ENCODE results near the gene KCNQ2.
"Not testable (repeated sequence)": the region's sequence is repeated elsewhere in the genome, so short reads cannot be mapped to it uniquely, and the experiment has no call there.

Gene KCNQ2

GRCh38 chr20:63471981-63472831, at the start of gene KCNQ2:
TSS of gene KCNQ2 (minus strand) at chr20:63472655. CDS start at chr20:63472463, 192 bp downstream.
- in situ Hi-C loops (cut with MboI; ENCODE audit: low sequenced_read_pairs): no loop called here

GRCh38 chr20:63521602-63522001, 49.1 kb upstream of the KCNQ2 start:
- in situ Hi-C loops (cut with MboI; ENCODE audit: low sequenced_read_pairs): no loop called here

GRCh38 chr20:63520934-63521601, 48.6 kb upstream of the KCNQ2 start:
- in situ Hi-C loops (cut with MboI; ENCODE audit: low sequenced_read_pairs): no loop called here

- in situ Hi-C loops (cut with MboI; ENCODE audit: low sequenced_read_pairs): no loop called here
Observed at GRCh38 chr20:63520504-63520933, 48.1 kb upstream of the KCNQ2 start, which contains the start of gene PPDPF. TSS of gene PPDPF (plus strand) at chr20:63520765. CDS start at chr20:63521309, 544 bp downstream.

- in situ Hi-C loops (cut with MboI; ENCODE audit: low sequenced_read_pairs): no loop called here
Observed at GRCh38 chr20:63519668-63520503, 47.4 kb upstream of the KCNQ2 start.

- in situ Hi-C loops (cut with MboI; ENCODE audit: low sequenced_read_pairs): no loop called here
Observed at GRCh38 chr20:63518946-63519667, 46.7 kb upstream of the KCNQ2 start.

- in situ Hi-C loops (cut with MboI; ENCODE audit: low sequenced_read_pairs): no loop called here
Observed at GRCh38 chr20:63518351-63518861, 46.0 kb upstream of the KCNQ2 start.

GRCh38 chr20:63517376-63518309, 45.2 kb upstream of the KCNQ2 start:
- in situ Hi-C loops (cut with MboI; ENCODE audit: low sequenced_read_pairs): no loop called here

- in situ Hi-C loops (cut with MboI; ENCODE audit: low sequenced_read_pairs): not testable (repeated sequence)
Observed at GRCh38 chr20:63514520-63514919, 42.1 kb upstream of the KCNQ2 start.

- in situ Hi-C loops (cut with MboI; ENCODE audit: low sequenced_read_pairs): no loop called here
Observed at GRCh38 chr20:63513207-63513606, 40.8 kb upstream of the KCNQ2 start.

- in situ Hi-C loops (cut with MboI; ENCODE audit: low sequenced_read_pairs): no loop called here
Observed at GRCh38 chr20:63509088-63509564, 36.7 kb upstream of the KCNQ2 start.

GRCh38 chr20:63508072-63508768, 35.8 kb upstream of the KCNQ2 start:
- in situ Hi-C loops (cut with MboI; ENCODE audit: low sequenced_read_pairs): no loop called here

GRCh38 chr20:63507083-63507743, 34.8 kb upstream of the KCNQ2 start:
- in situ Hi-C loops (cut with MboI; ENCODE audit: low sequenced_read_pairs): no loop called here

- in situ Hi-C loops (cut with MboI; ENCODE audit: low sequenced_read_pairs): no loop called here
Observed at GRCh38 chr20:63505723-63506122, 33.3 kb upstream of the KCNQ2 start.

- in situ Hi-C loops (cut with MboI; ENCODE audit: low sequenced_read_pairs): no loop called here
Observed at GRCh38 chr20:63505281-63505680, 32.8 kb upstream of the KCNQ2 start.

GRCh38 chr20:63504642-63505041, 32.2 kb upstream of the KCNQ2 start:
- in situ Hi-C loops (cut with MboI; ENCODE audit: low sequenced_read_pairs): no loop called here

- in situ Hi-C loops (cut with MboI; ENCODE audit: low sequenced_read_pairs): no loop called here
Observed at GRCh38 chr20:63503524-63503923, 31.1 kb upstream of the KCNQ2 start.

- in situ Hi-C loops (cut with MboI; ENCODE audit: low sequenced_read_pairs): no loop called here
Observed at GRCh38 chr20:63502671-63503172, 30.3 kb upstream of the KCNQ2 start.
